ENCODE measurements around the gene MORC2. TPM values are rescaled to one million over a fixed set of nuclear protein-coding genes. Genes with fewer than 3 reads are reported as not detected.

Gene MORC2
- total and polyA plus RNA-seq, 9 of the 15 experiments (the other 6 are each of a cell fraction or from before 2014, with no cell fraction given), result 3.3 to 34.7 (median 16.7) TPM

DNA sequence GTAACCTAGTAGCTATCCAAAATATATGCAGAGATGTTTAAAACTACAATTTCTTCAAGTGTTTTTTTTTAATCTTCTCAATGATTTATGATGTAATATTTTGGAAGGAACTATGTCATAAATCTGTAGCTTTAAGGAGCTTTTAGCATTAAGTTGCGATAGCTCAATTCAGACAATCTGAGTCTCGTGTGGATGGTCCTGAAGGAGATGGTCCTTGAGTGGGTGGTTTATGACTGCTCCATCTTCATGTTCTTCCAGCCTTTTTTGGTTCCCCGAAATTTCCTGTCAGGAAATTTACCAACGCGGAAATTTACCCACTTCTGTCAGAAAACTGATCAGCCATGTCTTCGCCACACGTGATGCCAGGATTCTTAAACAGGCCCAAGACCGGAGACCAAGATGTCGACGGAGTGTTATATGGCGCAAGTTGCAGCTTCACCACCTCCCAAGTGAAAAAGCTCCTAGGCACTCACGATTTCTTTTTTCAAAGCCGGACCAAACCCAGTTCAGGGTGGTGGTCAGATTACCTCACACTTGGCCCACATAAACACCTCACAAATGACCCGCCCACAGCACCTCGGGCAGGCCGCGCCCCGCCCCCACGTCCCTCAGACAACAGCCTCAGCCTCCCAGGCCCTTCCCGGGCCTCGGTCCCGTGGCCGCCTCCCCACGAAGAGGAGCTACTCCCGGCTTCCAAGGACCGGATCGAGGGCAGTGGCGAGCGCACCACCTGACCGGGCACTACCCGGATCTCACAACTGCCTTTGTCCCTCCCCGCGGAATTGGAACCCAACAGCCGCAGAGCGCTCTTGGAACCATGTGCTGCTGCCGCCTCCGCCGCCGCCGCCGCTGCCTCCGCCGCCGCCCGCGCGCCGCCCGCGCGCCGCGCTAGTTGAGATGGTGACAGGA lies at the start of gene MORC2 (continued):
- TF ChIP-seq, protein P1, sequence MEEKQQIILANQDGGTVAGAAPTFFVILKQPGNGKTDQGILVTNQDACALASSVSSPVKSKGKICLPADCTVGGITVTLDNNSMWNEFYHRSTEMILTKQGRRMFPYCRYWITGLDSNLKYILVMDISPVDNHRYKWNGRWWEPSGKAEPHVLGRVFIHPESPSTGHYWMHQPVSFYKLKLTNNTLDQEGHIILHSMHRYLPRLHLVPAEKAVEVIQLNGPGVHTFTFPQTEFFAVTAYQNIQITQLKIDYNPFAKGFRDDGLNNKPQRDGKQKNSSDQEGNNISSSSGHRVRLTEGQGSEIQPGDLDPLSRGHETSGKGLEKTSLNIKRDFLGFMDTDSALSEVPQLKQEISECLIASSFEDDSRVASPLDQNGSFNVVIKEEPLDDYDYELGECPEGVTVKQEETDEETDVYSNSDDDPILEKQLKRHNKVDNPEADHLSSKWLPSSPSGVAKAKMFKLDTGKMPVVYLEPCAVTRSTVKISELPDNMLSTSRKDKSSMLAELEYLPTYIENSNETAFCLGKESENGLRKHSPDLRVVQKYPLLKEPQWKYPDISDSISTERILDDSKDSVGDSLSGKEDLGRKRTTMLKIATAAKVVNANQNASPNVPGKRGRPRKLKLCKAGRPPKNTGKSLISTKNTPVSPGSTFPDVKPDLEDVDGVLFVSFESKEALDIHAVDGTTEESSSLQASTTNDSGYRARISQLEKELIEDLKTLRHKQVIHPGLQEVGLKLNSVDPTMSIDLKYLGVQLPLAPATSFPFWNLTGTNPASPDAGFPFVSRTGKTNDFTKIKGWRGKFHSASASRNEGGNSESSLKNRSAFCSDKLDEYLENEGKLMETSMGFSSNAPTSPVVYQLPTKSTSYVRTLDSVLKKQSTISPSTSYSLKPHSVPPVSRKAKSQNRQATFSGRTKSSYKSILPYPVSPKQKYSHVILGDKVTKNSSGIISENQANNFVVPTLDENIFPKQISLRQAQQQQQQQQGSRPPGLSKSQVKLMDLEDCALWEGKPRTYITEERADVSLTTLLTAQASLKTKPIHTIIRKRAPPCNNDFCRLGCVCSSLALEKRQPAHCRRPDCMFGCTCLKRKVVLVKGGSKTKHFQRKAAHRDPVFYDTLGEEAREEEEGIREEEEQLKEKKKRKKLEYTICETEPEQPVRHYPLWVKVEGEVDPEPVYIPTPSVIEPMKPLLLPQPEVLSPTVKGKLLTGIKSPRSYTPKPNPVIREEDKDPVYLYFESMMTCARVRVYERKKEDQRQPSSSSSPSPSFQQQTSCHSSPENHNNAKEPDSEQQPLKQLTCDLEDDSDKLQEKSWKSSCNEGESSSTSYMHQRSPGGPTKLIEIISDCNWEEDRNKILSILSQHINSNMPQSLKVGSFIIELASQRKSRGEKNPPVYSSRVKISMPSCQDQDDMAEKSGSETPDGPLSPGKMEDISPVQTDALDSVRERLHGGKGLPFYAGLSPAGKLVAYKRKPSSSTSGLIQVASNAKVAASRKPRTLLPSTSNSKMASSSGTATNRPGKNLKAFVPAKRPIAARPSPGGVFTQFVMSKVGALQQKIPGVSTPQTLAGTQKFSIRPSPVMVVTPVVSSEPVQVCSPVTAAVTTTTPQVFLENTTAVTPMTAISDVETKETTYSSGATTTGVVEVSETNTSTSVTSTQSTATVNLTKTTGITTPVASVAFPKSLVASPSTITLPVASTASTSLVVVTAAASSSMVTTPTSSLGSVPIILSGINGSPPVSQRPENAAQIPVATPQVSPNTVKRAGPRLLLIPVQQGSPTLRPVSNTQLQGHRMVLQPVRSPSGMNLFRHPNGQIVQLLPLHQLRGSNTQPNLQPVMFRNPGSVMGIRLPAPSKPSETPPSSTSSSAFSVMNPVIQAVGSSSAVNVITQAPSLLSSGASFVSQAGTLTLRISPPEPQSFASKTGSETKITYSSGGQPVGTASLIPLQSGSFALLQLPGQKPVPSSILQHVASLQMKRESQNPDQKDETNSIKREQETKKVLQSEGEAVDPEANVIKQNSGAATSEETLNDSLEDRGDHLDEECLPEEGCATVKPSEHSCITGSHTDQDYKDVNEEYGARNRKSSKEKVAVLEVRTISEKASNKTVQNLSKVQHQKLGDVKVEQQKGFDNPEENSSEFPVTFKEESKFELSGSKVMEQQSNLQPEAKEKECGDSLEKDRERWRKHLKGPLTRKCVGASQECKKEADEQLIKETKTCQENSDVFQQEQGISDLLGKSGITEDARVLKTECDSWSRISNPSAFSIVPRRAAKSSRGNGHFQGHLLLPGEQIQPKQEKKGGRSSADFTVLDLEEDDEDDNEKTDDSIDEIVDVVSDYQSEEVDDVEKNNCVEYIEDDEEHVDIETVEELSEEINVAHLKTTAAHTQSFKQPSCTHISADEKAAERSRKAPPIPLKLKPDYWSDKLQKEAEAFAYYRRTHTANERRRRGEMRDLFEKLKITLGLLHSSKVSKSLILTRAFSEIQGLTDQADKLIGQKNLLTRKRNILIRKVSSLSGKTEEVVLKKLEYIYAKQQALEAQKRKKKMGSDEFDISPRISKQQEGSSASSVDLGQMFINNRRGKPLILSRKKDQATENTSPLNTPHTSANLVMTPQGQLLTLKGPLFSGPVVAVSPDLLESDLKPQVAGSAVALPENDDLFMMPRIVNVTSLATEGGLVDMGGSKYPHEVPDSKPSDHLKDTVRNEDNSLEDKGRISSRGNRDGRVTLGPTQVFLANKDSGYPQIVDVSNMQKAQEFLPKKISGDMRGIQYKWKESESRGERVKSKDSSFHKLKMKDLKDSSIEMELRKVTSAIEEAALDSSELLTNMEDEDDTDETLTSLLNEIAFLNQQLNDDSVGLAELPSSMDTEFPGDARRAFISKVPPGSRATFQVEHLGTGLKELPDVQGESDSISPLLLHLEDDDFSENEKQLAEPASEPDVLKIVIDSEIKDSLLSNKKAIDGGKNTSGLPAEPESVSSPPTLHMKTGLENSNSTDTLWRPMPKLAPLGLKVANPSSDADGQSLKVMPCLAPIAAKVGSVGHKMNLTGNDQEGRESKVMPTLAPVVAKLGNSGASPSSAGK (IDR thresholded peaks at IDR 0.05), result peak; percentile 96
- TF ChIP-seq FOXK2 (conservative IDR thresholded peaks at IDR 0.05 in 1 of 2, IDR thresholded peaks at IDR 0.05 in 1 of 2; ENCODE audit: low read depth in 2 of 2), result peak; percentile 72 to 73
- TF ChIP-seq, protein P2, sequence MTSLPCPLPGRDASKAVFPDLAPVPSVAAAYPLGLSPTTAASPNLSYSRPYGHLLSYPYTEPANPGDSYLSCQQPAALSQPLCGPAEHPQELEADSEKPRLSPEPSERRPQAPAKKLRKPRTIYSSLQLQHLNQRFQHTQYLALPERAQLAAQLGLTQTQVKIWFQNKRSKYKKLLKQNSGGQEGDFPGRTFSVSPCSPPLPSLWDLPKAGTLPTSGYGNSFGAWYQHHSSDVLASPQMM (CRISPR knock-in tag; IDR thresholded peaks at IDR 0.05), result no peak
- TF ChIP-seq, protein P3, sequence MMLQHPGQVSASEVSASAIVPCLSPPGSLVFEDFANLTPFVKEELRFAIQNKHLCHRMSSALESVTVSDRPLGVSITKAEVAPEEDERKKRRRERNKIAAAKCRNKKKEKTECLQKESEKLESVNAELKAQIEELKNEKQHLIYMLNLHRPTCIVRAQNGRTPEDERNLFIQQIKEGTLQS (IDR thresholded peaks at IDR 0.05), result peak; percentile 26; the same call in 1 of the 2 replicates
- TF ChIP-seq, protein P3 (CRISPR knock-in tag; conservative IDR thresholded peaks at IDR 0.05), result no peak
- TF ChIP-seq STAT5B (CRISPR knock-in tag; IDR thresholded peaks at IDR 0.05), result no peak
- no peak for TF ChIP-seq HDAC2 (IDR thresholded peaks at IDR 0.05)

All from K562 (cell line).